GM23338 (cell line): ENCODE measurements around the gene PLAC8. TPM values are rescaled to one million over a fixed set of nuclear protein-coding genes. Genes with fewer than 3 reads are reported as not detected.

Experiments used
- ATAC-seq: fragments of 200-7000 bp; cut with Tn5 transposase; 3 replicates; pipeline ENCODE4 v1.9.1; 2020
- DNase-seq: peaks from one replicate; pipeline ENCODE4 v3.0.0-alpha.2; 2015; ENCODE audit warnings: low spot score
- H2AFZ ChIP-seq: fragments of 200-600 bp; sonication (generic); 2 replicates; pipeline ENCODE4 v1.8.0; 2016; ENCODE audit warnings: antibody characterized with exemption, mild to moderate bottlenecking, moderate library complexity
- H3F3A ChIP-seq: fragments of 200-600 bp; sonication (generic); replicated peaks from 2 replicates; pipeline ENCODE4 v1.8.0; 2017; ENCODE audit warnings: antibody characterized with exemption, mixed run types, low read depth
- H3K27ac ChIP-seq: fragments of 200-600 bp; sonication (generic); 2 replicates; pipeline ENCODE4 v1.6.1; 2016; ENCODE audit warnings: low read depth
- H3K27me3 ChIP-seq: fragments of 200-600 bp; sonication (generic); 2 replicates; pipeline ENCODE4 v1.8.0; 2016; ENCODE audit warnings: mild to moderate bottlenecking, mixed run types, moderate library complexity; ENCODE audit not compliant: insufficient read depth
- H3K36me3 ChIP-seq: fragments of 200-600 bp; sonication (generic); 2 replicates; pipeline ENCODE4 v1.8.0; 2016; ENCODE audit warnings: mild to moderate bottlenecking; ENCODE audit not compliant: insufficient read depth
- H3K4me1 ChIP-seq: fragments of 200-600 bp; sonication (generic); 2 replicates; pipeline ENCODE4 v1.8.0; 2016; ENCODE audit warnings: mild to moderate bottlenecking, moderate library complexity; ENCODE audit not compliant: insufficient read depth
- H3K4me2 ChIP-seq: fragments of 200-600 bp; sonication (generic); 2 replicates; pipeline ENCODE4 v1.7.1; 2017; ENCODE audit warnings: mixed run types
- H3K4me3 ChIP-seq: fragments of 200-600 bp; sonication (generic); 2 replicates; pipeline ENCODE4 v1.6.1; 2016; ENCODE audit warnings: mixed run types
- H3K79me2 ChIP-seq: fragments of 200-600 bp; sonication (generic); replicated peaks from 2 replicates; pipeline ENCODE4 v1.8.0; 2017; ENCODE audit warnings: mild to moderate bottlenecking; ENCODE audit not compliant: insufficient read depth
- H3K9me2 ChIP-seq: fragments of 200-600 bp; sonication (generic); 2 replicates; pipeline ENCODE4 v1.8.0; 2017; ENCODE audit not compliant: insufficient read depth
- H4K20me1 ChIP-seq: fragments of 200-600 bp; sonication (generic); replicated peaks from 2 replicates; pipeline ENCODE4 v1.8.0; 2017; ENCODE audit warnings: mild to moderate bottlenecking; ENCODE audit not compliant: insufficient read depth
- H3K27ac Mint-ChIP-seq: 2 replicates; pipeline ENCODE4 v1.8.0; 2020; ENCODE audit warnings: inconsistent platforms, mild to moderate bottlenecking, moderate library complexity, mixed read lengths
- H3K27me3 Mint-ChIP-seq: 3 replicates; pipeline ENCODE4 v1.8.0; 2022; ENCODE audit warnings: low read depth, mild to moderate bottlenecking, moderate library complexity, mixed read lengths, inconsistent platforms; ENCODE audit not compliant: insufficient read depth, poor library complexity
- H3K36me3 Mint-ChIP-seq: 3 replicates; pipeline ENCODE4 v1.8.0; 2021; ENCODE audit warnings: low read depth, mild to moderate bottlenecking, inconsistent platforms, moderate library complexity, mixed read lengths
- H3K4me1 Mint-ChIP-seq: 3 replicates; pipeline ENCODE4 v1.8.0; 2020; ENCODE audit warnings: mild to moderate bottlenecking, inconsistent platforms, mixed read lengths
- H3K4me3 Mint-ChIP-seq: 3 replicates; pipeline ENCODE4 v1.8.0; 2021; ENCODE audit warnings: moderate library complexity, mild to moderate bottlenecking, inconsistent platforms, mixed read lengths
- H3K9me3 Mint-ChIP-seq: 3 replicates; pipeline ENCODE4 v1.8.0; 2020; ENCODE audit warnings: moderate library complexity, mild to moderate bottlenecking, inconsistent platforms, mixed read lengths
- CREB1 ChIP-seq: fragments of 250-450 bp; sonication (Bioruptor Pico); IDR thresholded peaks from 2 replicates; pipeline ENCODE4 v1.5.0; 2020; ENCODE audit warnings: low read depth, mild to moderate bottlenecking, moderate library complexity
- EZH2 ChIP-seq: fragments of 200-600 bp; sonication (generic); IDR thresholded peaks from one replicate; pipeline ENCODE4 v1.8.0; 2017; ENCODE audit warnings: antibody characterized with exemption, mild to moderate bottlenecking, low read depth; ENCODE audit not compliant: unreplicated experiment
- EZH2phosphoT487 ChIP-seq: fragments of 200-600 bp; sonication (generic); IDR thresholded peaks from one replicate; pipeline ENCODE4 v1.8.1; 2018; ENCODE audit warnings: antibody characterized with exemption; ENCODE audit not compliant: unreplicated experiment
- JUNB ChIP-seq: IDR thresholded peaks from one replicate; pipeline ENCODE4 v1.6.1; 2016; ENCODE audit warnings: antibody characterized with exemption; ENCODE audit not compliant: unreplicated experiment
- NANOG ChIP-seq: IDR thresholded peaks from 2 replicates; pipeline ENCODE4 v1.6.1; 2016; ENCODE audit warnings: antibody characterized with exemption, borderline replicate concordance
- POLR2AphosphoS5 ChIP-seq: IDR thresholded peaks from 2 replicates; pipeline ENCODE4 v1.6.1; 2016; ENCODE audit warnings: antibody characterized with exemption, low read depth
- REST ChIP-seq: IDR thresholded peaks from one replicate; pipeline ENCODE4 v1.6.1; 2018; ENCODE audit warnings: antibody characterized with exemption; ENCODE audit not compliant: unreplicated experiment
- STAT1 ChIP-seq: IDR thresholded peaks from one replicate; pipeline ENCODE4 v1.6.1; 2016; ENCODE audit warnings: antibody characterized with exemption; ENCODE audit not compliant: unreplicated experiment
- ZNF462 ChIP-seq: fragments of 250-450 bp; sonication (Bioruptor Pico); IDR thresholded peaks from 2 replicates; pipeline ENCODE4 v1.5.0; 2020; ENCODE audit warnings: mild to moderate bottlenecking, moderate library complexity
- polyA plus RNA-seq: library from polyadenylated mRNA; unstranded; fragments of >200 nt; fragmentation: Nextera tagmentation; extraction: Ambion mirVana; gene quantifications from 2 replicates; pipeline ENCODE4 v1.2.1, GENCODE V29; 2016
- total RNA-seq: library from RNA; depleted of rRNA; stranded (reverse); fragments of >200 nt; shearing (Covaris generic); gene quantifications from 2 replicates; pipeline ENCODE4 v1.2.3, GENCODE V29; 2014

PLAC8 gene
- total and polyA plus RNA-seq, 2 experiments from 2014 or later = 0.83 to 1.6 TPM

- Histone ChIP-seq H3K79me2 (no peaks in the 10 kb centered on the region), H3K27ac (no peak overlapping the region), H2AFZ (peak overlapping the region; percentile 100), H3K27me3 (peaks cover 13% of the 10 kb centered on the region), H4K20me1 (no peaks in the 10 kb centered on the region), H3K4me2 (peak overlapping the region; percentile 93), H3K4me1 (peaks cover 13% of the 10 kb centered on the region), H3K9me2 (no peaks in the 10 kb centered on the region), H3K4me3 (peak overlapping the region; percentile 75), H3K36me3 (no peaks in the 10 kb centered on the region), H3F3A (no peaks in the 10 kb centered on the region)
- DNase-seq (peak; percentile 78), ATAC-seq (peak; percentile 82)
- no peaks in the 10 kb centered on the region for H3K9me3 Mint-ChIP-seq
- peak overlapping the region; percentile 81 for H3K4me3 Mint-ChIP-seq
- peaks cover 20% of the 10 kb centered on the region for H3K4me1 Mint-ChIP-seq
- no peak for TF ChIP-seq JUNB
- peak; percentile 37 for TF ChIP-seq POLR2AphosphoS5
- no peaks in the 10 kb centered on the region for H3K36me3 Mint-ChIP-seq
- peaks cover 23% of the 10 kb centered on the region for H3K27me3 Mint-ChIP-seq
- H3K27ac Mint-ChIP-seq = no peak overlapping the region
These were observed 4.9 kb downstream of the PLAC8 start for GRCh38 chr4:83109480-83110222.

DNA sequence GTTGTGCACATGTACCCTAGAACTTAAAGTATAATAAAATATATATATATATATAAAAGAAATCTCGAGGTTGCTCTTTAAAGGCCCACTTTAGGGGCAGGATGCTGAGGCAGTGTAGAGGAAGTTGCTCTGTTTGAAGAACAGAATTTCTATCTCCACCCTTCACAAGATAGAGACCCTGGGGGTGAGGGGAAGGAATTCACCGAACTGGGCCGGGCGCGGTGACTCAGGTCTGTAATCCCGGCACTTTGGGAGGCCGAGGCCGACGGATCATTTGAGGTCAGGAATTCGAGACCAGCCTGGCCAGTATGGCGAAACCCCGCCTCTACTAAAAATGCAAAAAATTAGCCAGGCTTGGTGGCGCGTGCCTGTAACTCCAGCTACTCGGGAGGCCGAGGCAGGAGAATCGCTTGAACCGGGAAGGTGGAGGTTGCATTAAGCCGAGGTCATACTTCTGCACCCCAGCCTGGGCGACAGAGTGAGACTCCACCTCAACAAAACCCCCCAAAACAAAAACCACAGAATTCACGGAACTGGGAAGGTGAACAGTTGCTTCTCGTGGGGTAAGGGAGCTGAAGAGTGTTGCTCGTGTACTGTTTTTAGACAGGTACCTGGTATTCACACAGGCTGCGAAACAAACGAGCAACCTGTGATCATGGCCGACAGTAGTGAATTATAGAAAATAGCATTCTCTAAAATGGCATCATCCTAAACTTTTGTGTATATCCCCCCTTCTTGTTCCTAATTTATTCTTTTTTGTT, 6.2 kb downstream of the PLAC8 start:
- H3K27ac Mint-ChIP-seq = no peak overlapping the region
- H3K27me3 Mint-ChIP-seq = peaks cover 23% of the 10 kb centered on the region
- Histone ChIP-seq H3K36me3 (no peaks in the 10 kb centered on the region), H4K20me1 (no peaks in the 10 kb centered on the region), H3K4me3 (no peak overlapping the region), H2AFZ (no peak overlapping the region), H3F3A (no peaks in the 10 kb centered on the region), H3K9me2 (no peaks in the 10 kb centered on the region), H3K27ac (no peak overlapping the region), H3K79me2 (no peaks in the 10 kb centered on the region), H3K4me2 (no peak overlapping the region), H3K4me1 (peaks cover 5% of the 10 kb centered on the region), H3K27me3 (peaks cover 13% of the 10 kb centered on the region)
- peak overlapping the region; percentile 81; the same call in 1 of the 3 replicates for H3K4me3 Mint-ChIP-seq
- DNase-seq = peak; percentile 51
- ATAC-seq = no peak
- no peaks in the 10 kb centered on the region for H3K9me3 Mint-ChIP-seq
- H3K36me3 Mint-ChIP-seq = no peaks in the 10 kb centered on the region
- peaks cover 14% of the 10 kb centered on the region for H3K4me1 Mint-ChIP-seq
- TF ChIP-seq NANOG (no peak), EZH2 (no peak), EZH2phosphoT487 (no peak), ZNF462 (CRISPR knock-in tag) (no peak), REST (no peak), JUNB (no peak), CREB1 (CRISPR knock-in tag) (no peak), STAT1 (no peak)
